Esophagus squamous epithelium (tissue), 5 donors: ENCODE data around the gene KNL1. TPM values are rescaled to one million over a fixed set of nuclear protein-coding genes. Genes with fewer than 3 reads are reported as not detected.

ENCODE experiments used
- DNase-seq: peaks from one replicate; lab custom pipeline; 2025; lab: John Stamatoyannopoulos, UW
- H3K27ac ChIP-seq, 4 donors: fragments of 200-600 bp; sonication (generic); one replicate each; pipeline ENCODE4 v1.5.1; 2016 to 2019; ENCODE audit warnings: mild to moderate bottlenecking in 1 of 4
- H3K27me3 ChIP-seq, 4 donors: fragments of 200-600 bp; sonication (generic); 1 replicate in 3 of 4; 2 replicates in 1 of 4; pipeline versions ENCODE4 v1.5.1 to v1.6.0; 2017 to 2021; ENCODE audit warnings: antibody characterized with exemption in 1 of 4
- H3K36me3 ChIP-seq, 3 donors: fragments of 200-600 bp; sonication (generic); one replicate each; pipeline ENCODE4 v1.5.1; 2016 to 2019
- H3K4me1 ChIP-seq, 3 donors: fragments of 200-600 bp; sonication (generic); one replicate each; pipeline ENCODE4 v1.5.1; 2017 to 2019
- H3K4me3 ChIP-seq, 4 donors: fragments of 200-600 bp; sonication (generic); 1 replicate in 3 of 4; 2 replicates in 1 of 4; pipeline ENCODE4 v1.5.1; 2016 to 2019; ENCODE audit warnings: mild to moderate bottlenecking in 2 of 4, moderate library complexity in 1 of 4
- H3K9me3 ChIP-seq, 3 donors: fragments of 200-600 bp; sonication (generic); one replicate each; pipeline ENCODE4 v1.5.1; 2016 to 2019
- CTCF ChIP-seq, 6 experiments: fragments of 450-650 bp in 4 of 6; fragments of 200-600 bp in 2 of 6; sonication (generic) in 2 of 6; IDR thresholded peaks; one replicate each; pipeline ENCODE4 v1.5.1; 2016 to 2019; ENCODE audit warnings: antibody characterized with exemption in 6 of 6, mild to moderate bottlenecking in 4 of 6, moderate library complexity in 4 of 6
- POLR2A ChIP-seq, 4 donors: fragments of 450-650 bp; IDR thresholded peaks; one replicate each; pipeline ENCODE4 v1.6.1; 2017; ENCODE audit warnings: antibody characterized with exemption in 4 of 4, mild to moderate bottlenecking in 4 of 4, moderate library complexity in 3 of 4
- WGBS, 2 donors: methylation state at CpG; one replicate each; pipeline ENCODE4 v1.1.5; 2018; 5-methylcytosine and 5-hydroxymethylcytosine counted together
- intact Hi-C: fragments of 100-400 bp; cut with DNase I; formaldehyde crosslinking; loops from one replicate; pipeline ENCODE4 v1.15.0; 2022
- small RNA-seq, 4 donors: library from RNA; depleted of rRNA; stranded (forward); fragments of <200 nt; gene quantifications; one replicate each; pipeline ENCODE3, GENCODE V24; 2016
- total RNA-seq, 4 donors: library from RNA; depleted of rRNA; stranded (reverse); fragments of >200 nt; gene quantifications; one replicate each; pipeline ENCODE4 v1.1.0, GENCODE V29; 2016
- donor health status: DM: yes; HTN: yes; CAD: no.

The KNL1 gene
- total RNA-seq, 4 donors from 2014 or later, result 2.9 to 17.8 (median 11.0) TPM

DNA sequence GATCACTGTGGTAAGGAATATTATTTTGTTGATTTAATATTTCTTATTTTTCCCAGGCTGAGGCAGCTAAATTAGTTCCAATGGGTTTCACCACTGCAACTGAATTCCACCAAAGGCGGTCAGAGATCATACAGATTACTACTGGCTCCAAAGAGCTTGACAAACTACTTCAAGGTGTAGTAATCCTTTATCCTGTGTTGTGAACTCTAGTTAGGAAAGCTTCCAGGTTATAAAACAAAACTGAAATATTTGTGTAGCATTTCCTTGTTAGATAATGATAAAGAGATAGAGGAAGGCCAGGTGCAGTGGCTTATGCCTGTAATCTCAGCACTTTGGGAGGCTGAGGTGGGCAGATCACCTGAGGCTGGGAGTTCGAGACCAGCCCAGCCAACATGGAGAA lies 112.1 kb downstream of the KNL1 start:
- no peaks in the 10 kb centered on the region for H3K9me3 ChIP-seq
- no peaks in the 10 kb centered on the region for H3K4me1 ChIP-seq
- H3K27ac ChIP-seq, result no peak overlapping the region
- no peaks in the 10 kb centered on the region for H3K27me3 ChIP-seq
- no peak overlapping the region for H3K4me3 ChIP-seq
- no peak for TF ChIP-seq CTCF (IDR thresholded peaks at IDR 0.05)
- no peak for TF ChIP-seq POLR2A (IDR thresholded peaks at IDR 0.05)
- intact Hi-C loops, result no loop called here
- H3K36me3 ChIP-seq, result no peaks in the 10 kb centered on the region
- DNase-seq, result no peak
- WGBS, 2 donors, result 92 to 100% methylated on average over 2 of the region's 2 CpGs

Small RNAs within 50 kb of the gene (small RNA-seq; reads per million reads assigned to genes)
- gene RF00017 (0 reads per million in 4 donors), gene RN7SL376P (0 reads per million in 4 donors)

Other genes with a start within 250 kb of the KNL1 start
- gene PHGR1, start 243.2 kb upstream of the KNL1 start, total RNA-seq, result not detected
- gene DISP2, start 236.0 kb upstream of the KNL1 start, total RNA-seq, result under 1 TPM in 2 of 4 donors, not detected in 2; under 0.01 TPM
- 10 to 100 TPM; 11.3 to 22.0 (median 17.3) TPM for gene KNSTRN, start 211.5 kb upstream of the KNL1 start, total RNA-seq
- gene IVD, start 188.5 kb upstream of the KNL1 start, total RNA-seq, result 10 to 100 TPM; 10.7 to 42.2 (median 15.4) TPM
- 10 to 100 TPM in 2 of 4 donors, 1 to 10 TPM in 2; 6.0 to 13.1 (median 9.8) TPM for gene BAHD1, start 153.3 kb upstream of the KNL1 start, total RNA-seq
- 1 to 10 TPM; 2.9 to 7.4 (median 5.2) TPM for gene CHST14, start 123.3 kb upstream of the KNL1 start, total RNA-seq
- 10 to 100 TPM in 2 of 4 donors, 1 to 10 TPM in 2; 7.3 to 27.9 (median 15.8) TPM for gene CCDC32, start 29.2 kb upstream of the KNL1 start, total RNA-seq
- gene RPUSD2, start 24.9 kb upstream of the KNL1 start, total RNA-seq, result 10 to 100 TPM in 1 of 4 donors, 1 to 10 TPM in 3; 4.3 to 10.3 (median 6.7) TPM
- gene RAD51, start 100.9 kb downstream of the KNL1 start, total RNA-seq, result 1 to 10 TPM; 1.9 to 8.5 (median 4.5) TPM
- 10 to 100 TPM; 21.3 to 31.9 (median 26.4) TPM for gene RMDN3, start 161.0 kb downstream of the KNL1 start, total RNA-seq
- 10 to 100 TPM in 3 of 4 donors, 1 to 10 TPM in 1; 10.0 to 47.5 (median 41.9) TPM for gene GCHFR, start 169.8 kb downstream of the KNL1 start, total RNA-seq
- 10 to 100 TPM; 11.3 to 44.3 (median 22.2) TPM for gene C15orf62, start 175.7 kb downstream of the KNL1 start, total RNA-seq
- gene ZFYVE19, start 212.8 kb downstream of the KNL1 start, total RNA-seq, result 10 to 100 TPM; 16.5 to 33.4 (median 28.9) TPM
- 10 to 100 TPM; 13.9 to 24.0 (median 19.2) TPM for gene DNAJC17, start 213.2 kb downstream of the KNL1 start, total RNA-seq
- gene PPP1R14D, start 234.5 kb downstream of the KNL1 start, total RNA-seq, result under 1 TPM in 1 of 4 donors, not detected in 3; 0.68 TPM
- gene SPINT1, start 249.8 kb downstream of the KNL1 start, total RNA-seq, result 100 to 1,000 TPM; 168 to 506 (median 215) TPM